GM12872 (cell line): ENCODE measurements around the gene ECE1.

ENCODE experiments used
- TF ChIP-seq, protein P1 (sequence below): IDR thresholded peaks from 3 replicates; pipeline ENCODE4 v1.5.1; 2011; ENCODE audit warnings: low read depth, mild to moderate bottlenecking, low read length, moderate library complexity; ENCODE audit not compliant: insufficient read depth

The ECE1 gene

DNA sequence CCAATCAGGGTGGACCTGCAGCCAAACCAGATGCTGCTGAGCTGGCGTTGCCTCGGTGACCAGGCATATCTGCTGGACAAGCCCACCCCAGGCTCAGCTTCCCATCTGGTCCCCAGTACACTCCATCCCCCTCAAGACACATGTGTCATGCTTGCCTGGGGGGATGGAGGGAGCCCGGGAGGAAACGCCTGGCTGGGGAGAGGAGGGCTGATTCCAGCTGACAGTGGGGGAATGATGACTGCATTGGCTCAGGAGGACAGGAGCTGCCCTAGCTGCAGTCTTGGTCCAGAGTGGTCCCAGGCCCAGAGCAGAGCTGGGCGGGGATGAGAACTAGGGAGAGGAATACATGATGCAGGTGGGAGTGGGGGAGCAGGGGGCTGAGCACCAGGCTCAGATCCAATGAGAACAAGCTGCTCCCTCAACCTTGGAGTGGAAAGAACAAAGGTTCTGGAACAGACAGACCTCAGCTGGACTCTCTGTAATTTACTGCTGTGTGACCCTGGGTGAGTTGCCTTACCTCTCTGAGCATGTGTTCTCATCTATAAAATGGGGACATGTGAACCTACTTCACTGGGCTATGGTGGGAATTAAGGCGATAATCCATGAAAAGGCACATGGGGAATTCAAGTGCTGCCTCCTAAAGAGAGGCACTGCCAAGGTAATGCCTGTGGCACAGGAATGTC, 23.1 kb upstream of the ECE1 start:
- TF ChIP-seq, protein P1, sequence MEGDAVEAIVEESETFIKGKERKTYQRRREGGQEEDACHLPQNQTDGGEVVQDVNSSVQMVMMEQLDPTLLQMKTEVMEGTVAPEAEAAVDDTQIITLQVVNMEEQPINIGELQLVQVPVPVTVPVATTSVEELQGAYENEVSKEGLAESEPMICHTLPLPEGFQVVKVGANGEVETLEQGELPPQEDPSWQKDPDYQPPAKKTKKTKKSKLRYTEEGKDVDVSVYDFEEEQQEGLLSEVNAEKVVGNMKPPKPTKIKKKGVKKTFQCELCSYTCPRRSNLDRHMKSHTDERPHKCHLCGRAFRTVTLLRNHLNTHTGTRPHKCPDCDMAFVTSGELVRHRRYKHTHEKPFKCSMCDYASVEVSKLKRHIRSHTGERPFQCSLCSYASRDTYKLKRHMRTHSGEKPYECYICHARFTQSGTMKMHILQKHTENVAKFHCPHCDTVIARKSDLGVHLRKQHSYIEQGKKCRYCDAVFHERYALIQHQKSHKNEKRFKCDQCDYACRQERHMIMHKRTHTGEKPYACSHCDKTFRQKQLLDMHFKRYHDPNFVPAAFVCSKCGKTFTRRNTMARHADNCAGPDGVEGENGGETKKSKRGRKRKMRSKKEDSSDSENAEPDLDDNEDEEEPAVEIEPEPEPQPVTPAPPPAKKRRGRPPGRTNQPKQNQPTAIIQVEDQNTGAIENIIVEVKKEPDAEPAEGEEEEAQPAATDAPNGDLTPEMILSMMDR, result no peak

DNA sequence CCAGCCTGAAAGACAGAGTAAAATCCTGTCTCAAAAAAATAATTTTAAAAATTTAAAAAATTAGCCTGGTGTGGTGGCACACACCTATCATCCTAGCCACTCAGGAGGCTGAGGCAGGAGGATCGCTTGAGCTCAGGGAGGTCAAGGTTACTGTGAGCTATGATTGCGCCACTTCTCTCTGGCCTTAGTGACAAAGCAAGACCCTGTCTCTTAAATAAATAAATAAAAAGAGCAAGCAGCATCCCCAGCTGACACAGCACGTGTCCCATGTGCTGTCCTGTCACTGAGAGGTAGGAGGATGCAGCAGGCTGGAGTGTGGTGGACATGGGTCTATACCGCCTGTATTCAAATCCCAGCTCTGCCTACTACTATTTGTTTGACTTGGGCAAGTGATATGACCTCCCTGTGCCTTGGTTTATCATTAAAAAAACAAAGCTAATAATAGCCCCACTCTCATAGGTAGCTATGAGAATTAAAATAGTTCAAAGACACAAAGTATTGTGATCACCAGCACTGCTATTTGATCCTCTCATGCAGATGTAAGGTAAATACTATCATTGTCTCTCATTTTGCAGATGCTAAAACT, 22.2 kb upstream of the ECE1 start:
- TF ChIP-seq, protein P1, result no peak

DNA sequence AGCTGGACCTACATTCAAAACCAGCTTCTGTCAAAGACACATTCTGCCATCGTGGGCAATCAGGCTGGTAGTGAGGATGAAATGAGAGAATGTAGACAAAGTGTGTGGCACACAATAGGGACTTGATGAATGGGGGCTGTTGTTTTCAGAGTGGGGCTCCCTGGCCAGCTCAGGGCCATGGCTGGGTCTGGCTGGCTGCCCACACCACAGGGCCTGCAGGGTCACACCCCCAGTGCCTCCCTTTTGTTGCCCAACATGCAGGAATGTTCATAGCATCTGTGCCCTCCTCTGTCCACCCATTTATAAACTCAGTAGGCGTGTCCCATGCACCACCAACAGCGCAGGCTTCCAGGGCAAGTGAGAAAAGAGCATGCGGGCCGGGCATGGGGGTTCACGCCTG, 20.8 kb upstream of the ECE1 start:
- TF ChIP-seq, protein P1, result no peak

DNA sequence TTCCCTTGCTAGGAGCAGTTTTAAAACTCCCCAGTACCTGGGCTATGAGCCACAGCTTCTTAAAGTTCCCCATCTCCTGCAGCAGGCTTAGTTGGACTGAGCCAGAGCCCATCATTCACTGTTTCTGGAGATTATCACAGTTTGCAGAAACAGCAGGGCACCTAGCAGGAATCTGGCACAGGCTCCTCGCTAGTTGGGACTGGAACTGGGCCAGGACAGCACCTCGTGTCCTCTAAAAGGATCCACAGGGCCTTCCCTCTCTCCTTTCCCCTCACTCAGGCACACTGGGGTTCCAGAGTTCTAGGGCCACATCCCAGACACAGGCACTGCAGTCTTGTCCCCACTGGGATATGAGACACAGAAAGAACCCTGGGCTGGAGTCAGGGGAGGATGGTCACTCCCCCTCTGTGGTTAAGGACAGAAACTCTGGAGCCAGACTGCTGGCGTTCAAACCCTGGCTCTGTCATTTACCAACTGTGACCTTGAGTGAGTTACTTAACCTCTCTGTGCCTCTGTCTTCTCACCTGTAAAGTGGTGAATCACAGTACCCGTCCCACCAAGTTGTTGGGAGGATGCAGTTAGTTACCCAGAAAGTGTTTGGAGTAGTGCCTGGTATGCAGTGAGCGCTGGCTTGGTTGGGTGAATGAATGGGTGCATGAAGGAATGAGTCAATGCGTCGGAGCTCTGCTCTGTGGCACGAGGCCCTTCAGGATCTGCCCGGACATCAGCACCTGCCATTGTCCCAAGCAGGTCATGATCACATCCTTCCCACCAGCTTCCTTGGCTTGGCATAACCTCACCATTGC, 18.8 kb upstream of the ECE1 start:
- TF ChIP-seq, protein P1, result no peak

DNA sequence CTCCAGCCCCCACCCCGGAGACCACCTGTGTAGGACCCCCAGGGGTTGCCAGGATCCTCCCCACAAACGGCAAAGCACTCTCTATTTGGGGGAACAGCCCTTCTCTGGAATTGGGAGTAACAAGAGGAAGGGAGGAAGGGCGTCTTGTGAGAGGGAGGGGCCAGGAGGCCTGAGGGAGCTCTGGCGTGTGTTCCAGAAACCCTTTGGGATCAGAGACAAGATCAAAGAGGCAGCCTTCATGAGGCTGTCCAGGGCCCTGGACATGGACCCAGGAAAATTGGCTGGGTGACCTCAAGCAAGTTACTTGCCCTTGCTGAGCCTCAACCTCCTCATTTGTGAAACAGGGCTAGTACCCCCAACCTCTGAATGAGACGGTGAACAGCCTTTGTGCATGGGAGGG, 18.1 kb upstream of the ECE1 start:
- TF ChIP-seq, protein P1, result no peak

DNA sequence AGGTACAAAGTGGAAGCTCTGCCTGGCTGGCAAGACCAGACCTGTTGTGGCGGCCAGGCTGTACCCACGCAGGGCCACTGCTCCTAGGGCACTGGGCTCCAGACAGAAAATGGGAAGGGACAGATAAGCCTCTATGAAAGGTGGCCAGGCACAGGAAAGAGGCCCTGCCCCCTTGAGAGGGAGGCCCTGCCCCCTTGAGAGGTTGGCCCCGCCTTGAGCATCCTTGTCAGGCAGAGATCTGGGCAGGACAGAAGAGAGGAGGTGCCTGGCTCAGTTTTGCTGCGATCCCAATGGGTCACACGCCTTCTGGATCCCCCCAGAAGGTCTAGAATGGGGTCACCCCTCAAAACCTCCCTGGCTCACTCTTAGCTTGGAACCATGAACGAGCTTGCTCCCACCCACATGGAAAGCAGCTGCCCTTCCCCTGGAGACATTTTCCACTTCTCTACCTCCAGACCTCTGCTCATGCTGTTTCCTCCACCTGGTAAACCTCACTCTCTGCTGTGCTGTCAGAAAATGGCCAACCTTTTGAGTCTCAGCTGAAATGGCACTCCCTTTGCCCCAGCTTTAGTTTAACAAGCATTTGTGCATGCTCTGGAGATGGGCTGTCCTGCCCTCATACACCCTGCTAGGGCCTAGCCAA, 17.5 kb upstream of the ECE1 start:
- TF ChIP-seq, protein P1, result no peak

DNA sequence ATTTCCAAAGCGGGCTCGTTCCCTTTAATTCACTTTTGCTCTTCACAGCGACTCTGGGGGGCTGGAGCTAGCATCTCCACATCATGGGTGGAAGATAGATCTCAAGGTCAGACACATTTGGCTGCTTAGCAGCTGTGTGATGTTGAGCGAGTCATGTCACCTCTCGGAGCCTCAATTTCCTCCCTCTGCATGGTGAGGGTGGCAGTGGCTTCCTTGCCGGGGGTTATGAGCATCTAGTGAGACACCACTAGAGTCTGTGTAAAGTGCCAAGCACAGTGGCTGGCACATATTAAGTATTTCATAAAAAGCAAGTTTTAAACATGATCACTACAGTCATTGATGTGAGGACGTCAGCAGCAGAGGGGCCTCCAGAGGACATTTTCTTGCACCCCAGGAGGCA, 16.9 kb upstream of the ECE1 start:
- TF ChIP-seq, protein P1, result no peak
